HG02884 (cell line): Measurements from ENCODE around the gene PKM.
"Not testable (repeated sequence)": the region's sequence is repeated elsewhere in the genome, so short reads cannot be mapped to it uniquely, and the experiment has no call there.

ENCODE experiments used
- ATAC-seq: cut with Tn5 transposase; IDR thresholded peaks from one replicate; pipeline ENCODE4 v1.9.1; 2021; ENCODE audit warnings: mild to moderate bottlenecking, moderate library complexity; ENCODE audit not compliant: unreplicated experiment

The PKM gene

GRCh38 chr15:72231066-72231832, at the start of gene PKM:
PKM (minus strand) TSS chr15:72231190; CDS start chr15:72219097, 12,093 bp downstream.
- ATAC-seq: peak; percentile 34

DNA sequence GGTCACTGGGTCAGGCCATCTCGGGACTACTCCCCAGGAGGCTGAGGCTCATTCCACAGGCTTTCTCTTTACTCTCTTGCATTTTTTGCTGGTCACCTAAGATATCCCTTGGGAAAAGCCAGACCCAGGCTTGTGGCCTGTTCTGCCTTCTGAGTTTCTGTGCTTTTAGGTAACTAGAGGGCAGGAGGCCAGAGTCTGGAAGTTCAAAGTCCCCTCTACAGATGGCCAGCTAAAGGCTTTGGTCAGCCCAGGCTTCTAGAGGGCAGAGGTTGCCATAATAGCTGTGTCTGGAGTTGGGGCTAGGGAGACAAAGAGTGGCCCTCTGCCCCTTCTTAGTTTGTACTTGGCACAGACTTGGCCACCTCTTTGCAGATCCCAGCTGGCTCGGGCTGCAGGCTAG, 49.8 kb upstream of the PKM start:
- no peak for ATAC-seq

- ATAC-seq: no peak
Observed at GRCh38 chr15:72278737-72279136, 47.7 kb upstream of the PKM start.

- ATAC-seq: no peak
Observed at GRCh38 chr15:72276326-72276700, 45.3 kb upstream of the PKM start.

DNA sequence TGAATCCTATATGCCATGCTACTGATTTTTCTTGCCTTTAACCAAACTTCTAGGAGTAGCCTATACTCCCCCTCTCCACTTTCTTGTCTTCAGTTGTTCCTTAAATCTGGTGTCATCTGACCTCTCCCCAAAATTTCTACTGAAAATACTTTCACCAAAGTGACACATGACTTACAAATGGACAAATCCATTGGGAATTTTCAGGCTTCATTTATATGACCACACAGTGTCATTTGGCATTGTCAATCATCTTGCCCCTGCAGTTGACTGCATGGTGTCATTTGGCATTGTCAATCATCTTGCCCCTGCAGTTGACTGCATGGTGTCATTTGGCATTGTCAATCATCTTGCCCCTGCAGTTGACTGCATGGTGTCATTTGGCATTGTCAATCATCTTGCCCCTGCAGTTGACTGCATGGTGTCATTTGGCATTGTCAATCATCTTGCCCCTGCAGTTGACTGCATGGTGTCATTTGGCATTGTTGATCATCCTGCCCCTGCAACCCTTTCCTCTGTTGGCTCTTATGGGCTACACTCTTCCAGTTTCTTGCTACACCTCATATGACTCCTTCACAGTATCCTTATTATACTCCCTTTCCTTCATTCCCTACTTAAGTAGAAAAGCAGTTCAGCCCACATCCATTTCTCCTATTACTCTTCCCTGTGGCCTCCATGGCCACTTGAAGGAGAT, 44.8 kb upstream of the PKM start:
- ATAC-seq: not testable (repeated sequence)

GRCh38 chr15:72272997-72273352, 42.0 kb upstream of the PKM start:
- ATAC-seq: no peak

DNA sequence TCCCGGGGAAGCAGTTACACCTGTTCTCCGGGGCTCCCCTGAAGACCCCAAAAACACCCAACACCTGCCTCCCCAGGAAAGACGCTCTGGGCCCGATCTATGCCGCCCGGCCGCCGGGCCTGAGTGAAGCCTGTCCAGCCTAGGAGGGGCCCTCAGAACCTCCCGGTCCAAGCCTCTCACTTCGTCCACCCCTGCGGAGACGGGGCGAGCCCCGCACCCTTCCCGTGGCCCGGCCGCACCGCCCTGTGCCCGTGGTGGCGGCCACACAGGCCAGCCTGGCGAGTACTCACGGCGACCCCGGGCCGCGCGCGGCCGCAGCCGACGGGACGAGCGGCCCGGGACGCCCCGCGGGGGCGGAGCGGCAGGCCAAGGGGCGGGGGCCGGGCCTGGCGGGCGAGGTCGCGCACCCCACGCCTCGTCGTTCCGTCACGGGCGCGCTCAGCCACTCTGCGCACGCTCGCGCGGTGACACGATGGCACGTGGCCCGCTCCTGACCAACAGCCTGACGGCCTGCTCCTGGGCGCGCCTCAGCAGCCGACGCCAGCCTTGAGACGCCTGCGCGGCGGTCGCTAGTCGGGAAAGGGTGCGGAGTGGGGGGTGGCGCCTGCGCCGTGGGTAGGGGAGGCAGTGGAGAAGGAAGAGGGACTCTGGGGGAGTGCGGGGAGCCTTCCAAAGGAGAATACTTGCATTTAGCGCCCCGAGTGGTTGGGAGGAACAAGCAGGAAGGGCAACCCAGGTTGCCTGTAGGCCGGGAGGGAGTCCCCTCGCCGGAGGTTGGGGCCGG, 41.4 kb upstream of the PKM start, which contains the start of gene PARP6:
PARP6 (minus strand) TSS at position 342 of the 784 bp plus-strand sequence. CDS start 5,077 bp downstream, outside the sequence.
- ATAC-seq: peak; percentile 94

GRCh38 chr15:72271895-72272212, 40.9 kb upstream of the PKM start:
- ATAC-seq: peak; percentile 16

DNA sequence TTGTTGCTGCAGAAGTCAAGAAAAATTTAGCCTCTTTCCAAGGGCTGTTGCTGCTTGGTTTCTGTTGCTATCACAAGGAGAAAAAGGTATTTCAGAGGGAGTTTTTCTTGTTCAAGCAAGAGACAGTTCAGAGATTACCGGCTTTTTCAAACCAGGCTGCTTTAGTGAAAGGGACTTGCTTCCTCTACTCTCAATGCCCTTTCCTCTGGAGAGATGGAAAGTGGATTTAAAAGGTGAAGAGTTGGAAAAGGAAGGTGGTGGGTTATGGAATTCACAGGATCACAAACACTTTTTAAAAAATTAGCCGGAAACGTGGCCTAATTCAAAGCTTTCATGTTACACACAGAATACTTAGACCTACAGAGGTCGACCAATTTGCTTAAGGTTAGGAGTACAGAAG, 40.2 kb upstream of the PKM start:
- ATAC-seq: no peak

GRCh38 chr15:72269739-72270138, 38.7 kb upstream of the PKM start:
- no peak for ATAC-seq

- ATAC-seq: no peak
Observed at GRCh38 chr15:72265031-72265430, 34.0 kb upstream of the PKM start.

GRCh38 chr15:72252663-72253299, 21.8 kb upstream of the PKM start:
- no peak for ATAC-seq

DNA sequence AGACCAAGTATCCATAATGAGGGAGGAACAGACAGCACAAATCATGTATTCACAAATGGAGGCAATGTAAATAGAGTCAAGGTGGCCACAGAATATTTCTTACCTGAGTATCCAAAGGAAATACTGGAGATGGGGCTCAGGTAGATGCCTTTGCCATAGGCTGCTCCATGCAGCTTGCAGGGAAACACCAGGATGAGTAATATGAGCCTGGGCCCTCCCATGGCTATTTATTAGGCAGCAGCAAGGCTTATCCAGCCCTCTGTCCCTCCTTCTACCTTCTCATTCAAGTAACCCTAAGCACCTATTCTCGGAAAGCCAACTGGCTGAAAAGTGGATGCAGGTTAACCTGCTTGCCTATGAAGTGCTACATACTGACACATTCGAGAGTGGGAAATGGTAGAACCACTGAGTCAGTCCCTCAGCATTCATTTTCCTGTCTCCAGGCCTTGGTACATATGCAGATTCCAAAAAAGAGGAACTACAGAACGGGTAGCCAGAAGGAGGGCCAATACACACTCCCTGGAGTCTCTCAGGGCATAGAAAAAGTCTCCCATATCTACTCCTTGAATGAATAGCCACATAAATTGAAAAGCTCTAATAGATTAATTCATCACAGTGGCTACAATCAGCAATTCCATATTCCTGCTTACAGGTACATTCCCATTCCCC, 18.3 kb upstream of the PKM start:
- no peak for ATAC-seq

GRCh38 chr15:72248514-72248913, 17.5 kb upstream of the PKM start:
- ATAC-seq: no peak

- ATAC-seq: no peak
Observed at GRCh38 chr15:72242775-72243370, 11.9 kb upstream of the PKM start.

DNA sequence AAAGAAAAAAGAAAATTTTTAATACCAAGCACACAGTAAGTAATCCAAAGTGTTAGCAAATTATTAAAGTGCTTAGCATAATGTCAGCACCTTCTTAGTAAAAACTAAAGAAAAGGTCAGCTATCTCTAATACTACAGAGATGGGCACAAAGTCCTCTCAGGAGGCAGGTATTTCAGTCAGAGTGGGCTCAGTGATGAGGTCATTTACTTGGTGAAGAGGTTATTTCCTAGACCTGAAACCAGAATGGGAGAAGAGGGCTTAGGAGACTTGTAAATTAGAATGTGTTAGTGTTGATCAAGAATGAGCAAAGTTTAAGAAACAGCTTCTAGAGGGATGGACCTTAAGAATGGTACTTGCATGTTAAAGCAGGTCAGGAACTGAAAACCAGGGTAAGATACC, 8.7 kb upstream of the PKM start:
- ATAC-seq: no peak

- ATAC-seq: no peak
Observed at GRCh38 chr15:72238586-72238985, 7.6 kb upstream of the PKM start.

- no peak for ATAC-seq
Observed at GRCh38 chr15:72237853-72238224, 6.8 kb upstream of the PKM start.

DNA sequence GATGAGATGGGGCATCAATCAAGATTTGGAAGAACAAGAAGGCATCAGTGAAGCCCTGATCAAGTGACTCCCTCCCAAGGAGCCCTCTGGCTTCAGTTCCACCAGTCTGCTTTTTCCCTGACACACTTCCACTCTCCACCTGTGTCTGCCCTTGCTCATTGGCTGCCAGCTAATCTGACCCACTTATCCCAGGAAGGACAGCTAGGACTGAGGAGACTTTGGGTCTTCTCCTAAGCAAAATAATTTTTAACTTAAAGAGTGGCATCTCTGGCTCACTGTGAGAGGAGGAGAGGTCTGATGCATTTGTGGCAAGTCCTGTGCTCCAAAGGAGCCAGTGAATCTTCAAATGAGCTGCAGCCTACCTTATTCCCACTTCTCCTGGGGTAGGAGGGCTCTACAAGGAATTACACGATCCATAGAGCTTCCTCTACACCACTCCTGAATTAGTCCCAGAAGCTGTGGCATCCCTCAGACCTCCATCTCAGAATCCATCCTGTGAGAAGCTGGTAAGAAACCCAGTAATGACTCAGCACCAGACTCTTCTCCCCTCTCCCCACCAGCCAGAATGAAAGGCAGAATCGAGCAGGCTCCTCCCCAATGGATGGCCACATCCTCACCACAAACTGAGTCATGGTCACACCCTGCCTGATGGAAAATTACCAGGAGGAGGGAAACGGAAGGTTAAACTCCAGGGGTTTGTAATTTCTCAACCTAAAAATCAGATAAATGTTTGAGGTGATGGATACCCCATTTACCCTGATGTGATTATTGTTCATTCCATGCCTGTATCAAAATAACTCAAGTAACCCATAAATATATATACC, 6.3 kb upstream of the PKM start:
- peak; percentile 72 for ATAC-seq
